ENCODE results near the gene ATXN7L1. TPM values are rescaled to one million over a fixed set of nuclear protein-coding genes. Genes with fewer than 3 reads are reported as not detected.

Gene ATXN7L1
- total RNA-seq, 2 donors from 2014 or later, result 1.7 to 3.2 TPM

GRCh38 chr7:105800849-105801534 lies 75.4 kb downstream of the ATXN7L1 start:
- no peak overlapping the region for H3K4me3 ChIP-seq
- no peak for TF ChIP-seq CTCF (IDR thresholded peaks at IDR 0.05)
- H3K36me3 ChIP-seq, result no peaks in the 10 kb centered on the region
- no peaks in the 10 kb centered on the region for H3K27me3 ChIP-seq
- no peak overlapping the region for H3K27ac ChIP-seq
- no peak for DNase-seq (ENCODE audit: low spot score)
- H3K9me3 ChIP-seq, result no peaks in the 10 kb centered on the region
- peaks cover 0 to 11% of the 10 kb centered on the region in 2 donors for H3K4me1 ChIP-seq

- no peak for TF ChIP-seq CTCF (IDR thresholded peaks at IDR 0.05)
- Histone ChIP-seq H3K27me3 (no peaks in the 10 kb centered on the region), H3K27ac (no peak overlapping the region), H3K4me1 (peaks cover 0 to 17% of the 10 kb centered on the region in 2 donors), H3K9me3 (no peaks in the 10 kb centered on the region), H3K4me3 (no peak overlapping the region), H3K36me3 (no peaks in the 10 kb centered on the region)
- no peak for DNase-seq (ENCODE audit: low spot score)
Measured at GRCh38 chr7:105800442-105800841, 76.0 kb downstream of the ATXN7L1 start.

GRCh38 chr7:105799677-105800076 lies 76.7 kb downstream of the ATXN7L1 start:
- no peak for DNase-seq (ENCODE audit: low spot score)
- no peak for TF ChIP-seq CTCF (IDR thresholded peaks at IDR 0.05)
- Histone ChIP-seq H3K4me3 (no peak overlapping the region), H3K4me1 (peaks cover 0 to 25% of the 10 kb centered on the region in 2 donors), H3K36me3 (no peaks in the 10 kb centered on the region), H3K27me3 (no peaks in the 10 kb centered on the region), H3K9me3 (no peaks in the 10 kb centered on the region), H3K27ac (no peak overlapping the region)

- no peak for DNase-seq (ENCODE audit: low spot score)
- no peak overlapping the region for H3K27ac ChIP-seq
- peaks cover 0 to 27% of the 10 kb centered on the region in 2 donors for H3K4me1 ChIP-seq
- no peaks in the 10 kb centered on the region for H3K36me3 ChIP-seq
- H3K27me3 ChIP-seq, result no peaks in the 10 kb centered on the region
- H3K4me3 ChIP-seq, result no peak overlapping the region
- no peaks in the 10 kb centered on the region for H3K9me3 ChIP-seq
- no peak for TF ChIP-seq CTCF (IDR thresholded peaks at IDR 0.05)
Measured at GRCh38 chr7:105799006-105799405, 77.4 kb downstream of the ATXN7L1 start.

- H3K36me3 ChIP-seq, result no peaks in the 10 kb centered on the region
- no peak for TF ChIP-seq CTCF (IDR thresholded peaks at IDR 0.05)
Measured at GRCh38 chr7:105797652-105798051, 78.7 kb downstream of the ATXN7L1 start.

GRCh38 chr7:105796365-105796764 lies 80.0 kb downstream of the ATXN7L1 start:
- Histone ChIP-seq H3K9me3 (no peaks in the 10 kb centered on the region), H3K4me3 (no peak overlapping the region), H3K27me3 (no peaks in the 10 kb centered on the region), H3K36me3 (no peaks in the 10 kb centered on the region), H3K27ac (no peak overlapping the region), H3K4me1 (peaks cover 0 to 27% of the 10 kb centered on the region in 2 donors)
- TF ChIP-seq CTCF (IDR thresholded peaks at IDR 0.05), result no peak
- no peak for DNase-seq (ENCODE audit: low spot score)

More at GRCh38 chr7:105797652-105798051, 78.7 kb downstream of the ATXN7L1 start:
- Histone ChIP-seq H3K4me3 (no peak overlapping the region), H3K9me3 (no peaks in the 10 kb centered on the region), H3K4me1 (peaks cover 0 to 27% of the 10 kb centered on the region in 2 donors), H3K27ac (no peak overlapping the region), H3K27me3 (no peaks in the 10 kb centered on the region)
- DNase-seq (ENCODE audit: low spot score), result no peak

Data from right atrium auricular region (tissue), 2 donors.